ENCODE results near the gene TBC1D14. TPM values are rescaled to one million over a fixed set of nuclear protein-coding genes. Genes with fewer than 3 reads are reported as not detected.

TBC1D14 gene
- total and polyA plus RNA-seq, 10 of the 15 experiments (the other 5 are each of a cell fraction or from before 2014, with no cell fraction given) = 0.87 to 39.3 (median 30.1) TPM

- no peak for DNase-seq (ENCODE audit: low read depth, low spot score)
- Histone ChIP-seq H2AFZ (ENCODE audit: control insufficient read depth, low read depth, low read length) (no peak overlapping the region), H3K4me3 (no peak overlapping the region), H3K9me3 (replicated peaks; ENCODE audit: control insufficient read depth, insufficient read depth, low read length) (no peaks in the 10 kb centered on the region; the same call in 2 of the 3 replicates), H3K4me2 (ENCODE audit: control insufficient read depth, insufficient read depth) (peak overlapping the region; percentile 99; the same call in 1 of the 2 replicates), H4K20me1 (ENCODE audit: control insufficient read depth, insufficient read depth) (0 out of 2 replicates have a peak, but pooled peaks cover 3% of the 10 kb centered on the region), H3K36me3 (ENCODE audit: control insufficient read depth in 2 of 2, insufficient read depth in 2 of 2, low read length in 1 of 2) (peaks cover 3 to 5% of the 10 kb centered on the region in 2 experiments; a peak in 3 of 4 replicates), H3K27me3 (replicated peaks in 1 of 2; ENCODE audit: control insufficient read depth in 2 of 2, insufficient read depth in 2 of 2, low read length in 1 of 2) (no peaks in the 10 kb centered on the region), H3K27ac (ENCODE audit: control insufficient read depth, insufficient read depth) (peak overlapping the region; percentile 63; the same call in 1 of the 2 replicates), H3K9ac (ENCODE audit: control insufficient read depth, insufficient read depth, low read length) (no peak overlapping the region), H3K79me2 (ENCODE audit: control insufficient read depth, insufficient read depth, low read length) (peaks cover 9% of the 10 kb centered on the region), H3K4me1 (ENCODE audit: control insufficient read depth, insufficient read depth, low read length) (peaks cover 32% of the 10 kb centered on the region)
- ChIA-PET CTCF (interaction anchor here (0.9 to 4.8 kb wide), 6 partner anchors 9 to 105 kb away, joined by 3 to 50 read pairs (median 6); no protein-coding TSS in a partner anchor), RAD21 (ENCODE audit: unreplicated experiment) (interaction anchor here (0.5 kb wide), 1 partner anchor 119 kb away, joined by 4 read pairs; no protein-coding TSS in a partner anchor), SMC1A (ENCODE audit: uncharacterized antibody, unreplicated experiment) (interaction anchor here (1.2 to 2.1 kb wide), 5 partner anchors 9 to 186 kb away, joined by 3 to 18 read pairs (median 4); no protein-coding TSS in a partner anchor), POLR2A (interaction anchor here (0.5 to 1.8 kb wide), 2 partner anchors 103 to 972 kb away, joined by 3 to 4 read pairs; partner anchors contain the start of gene GRPEL1)
- intact Hi-C loops (cut with micrococcal nuclease; ENCODE audit: unreplicated experiment) = loop anchor here (1.0 kb wide), 1 partner anchor 23 kb away; no protein-coding TSS in a partner anchor
- FAIRE-seq = no peak
- peak; percentile 14 for ATAC-seq
- WGBS (ENCODE audit: insufficient coverage, insufficient replicate concordance, low lambda C conversion rate, missing lambda C conversion rate) = 20% methylated on average over 5 of the region's 5 CpGs
- in situ Hi-C loops (cut with MboI) = no loop called here
- no TSS peak for BruUV-seq (replicated peaks)
- TF ChIP-seq ZNF622 (IDR thresholded peaks at IDR 0.05) (no peak), NFIC (IDR thresholded peaks at IDR 0.05; ENCODE audit: low read depth, low read length) (peak; percentile 59; the same call in 1 of the 2 replicates)
Measured at GRCh38 chr4:6964858-6965257, 55.2 kb downstream of the TBC1D14 start.

DNA sequence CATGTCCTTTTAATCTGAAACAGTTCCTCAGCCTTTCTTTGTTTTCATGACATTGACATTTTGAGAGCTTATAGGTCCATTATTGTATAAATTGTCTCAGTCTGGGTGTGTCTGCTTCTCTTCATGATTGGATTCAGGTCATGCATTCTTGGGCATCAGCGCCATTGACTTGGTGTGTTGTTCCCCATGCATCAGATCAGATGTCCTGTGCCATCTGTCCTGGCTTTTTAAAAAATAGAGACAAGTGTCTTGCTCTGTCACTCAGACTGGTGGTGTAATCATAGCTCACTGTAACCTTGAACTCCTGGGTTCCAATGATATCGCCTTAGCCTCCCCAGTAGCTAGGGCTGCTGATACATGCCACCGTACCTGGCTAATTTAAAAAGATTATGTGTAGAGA lies 55.7 kb downstream of the TBC1D14 start:
- CTCF ChIA-PET = interaction anchor here (0.9 to 4.8 kb wide), 7 partner anchors 9 to 105 kb away, joined by 3 to 50 read pairs (median 5); no protein-coding TSS in a partner anchor
- ATAC-seq = no peak
- peaks cover 3 to 5% of the 10 kb centered on the region in 2 experiments; a peak in 3 of 4 replicates for H3K36me3 ChIP-seq (ENCODE audit: control insufficient read depth in 2 of 2, insufficient read depth in 2 of 2, low read length in 1 of 2)
- DNase-seq (ENCODE audit: low read depth, low spot score) = no peak
- POLR2A ChIA-PET = interaction anchor here (0.5 to 1.8 kb wide), 3 partner anchors 22 to 973 kb away, joined by 3 to 6 read pairs (median 4); partner anchors contain the start of gene GRPEL1
- RAD21 ChIA-PET (ENCODE audit: unreplicated experiment) = interaction anchor here (0.5 to 1.2 kb wide), 4 partner anchors 9 to 248 kb away, joined by 3 to 4 read pairs (median 4); no protein-coding TSS in a partner anchor
- H2AFZ ChIP-seq (ENCODE audit: control insufficient read depth, low read depth, low read length) = no peak overlapping the region
- peak overlapping the region; percentile 99; the same call in 1 of the 2 replicates for H3K4me2 ChIP-seq (ENCODE audit: control insufficient read depth, insufficient read depth)
- FAIRE-seq = peak; percentile 62
- no peaks in the 10 kb centered on the region for H3K27me3 ChIP-seq (replicated peaks in 1 of 2; ENCODE audit: control insufficient read depth in 2 of 2, insufficient read depth in 2 of 2, low read length in 1 of 2)
- no peak overlapping the region for H3K4me3 ChIP-seq
- peaks cover 9% of the 10 kb centered on the region for H3K79me2 ChIP-seq (ENCODE audit: control insufficient read depth, insufficient read depth, low read length)
- H3K27ac ChIP-seq (ENCODE audit: control insufficient read depth, insufficient read depth) = peak overlapping the region; percentile 63; the same call in 1 of the 2 replicates
- in situ Hi-C loops (cut with MboI) (no loop called here), intact Hi-C loops (cut with micrococcal nuclease; ENCODE audit: unreplicated experiment) (no loop called here)
- peaks cover 37% of the 10 kb centered on the region for H3K4me1 ChIP-seq (ENCODE audit: control insufficient read depth, insufficient read depth, low read length)
- no peak overlapping the region for H3K9ac ChIP-seq (ENCODE audit: control insufficient read depth, insufficient read depth, low read length)
- SMC1A ChIA-PET (ENCODE audit: uncharacterized antibody, unreplicated experiment) = interaction anchor here (1.1 to 2.1 kb wide), 10 partner anchors 9 to 187 kb away, joined by 3 to 18 read pairs (median 4); no protein-coding TSS in a partner anchor
- no peaks in the 10 kb centered on the region; the same call in 2 of the 3 replicates for H3K9me3 ChIP-seq (replicated peaks; ENCODE audit: control insufficient read depth, insufficient read depth, low read length)
- BruUV-seq (replicated peaks) = no TSS peak
- WGBS (ENCODE audit: insufficient coverage, insufficient replicate concordance, low lambda C conversion rate, missing lambda C conversion rate) = 79% methylated on average over 3 of the region's 3 CpGs
- 0 out of 2 replicates have a peak, but pooled peaks cover 3% of the 10 kb centered on the region for H4K20me1 ChIP-seq (ENCODE audit: control insufficient read depth, insufficient read depth)
- TF ChIP-seq ZBTB4 (CRISPR knock-in tag; IDR thresholded peaks at IDR 0.05) (no peak), GABPA (IDR thresholded peaks at IDR 0.05; ENCODE audit: low read depth) (no peak), TCF7 (IDR thresholded peaks at IDR 0.05; ENCODE audit: borderline replicate concordance) (no peak), ZNF24 (IDR thresholded peaks at IDR 0.05) (no peak), JUND (IDR thresholded peaks at IDR 0.05; ENCODE audit: low read depth, low read length) (no peak), ZBED1 (IDR thresholded peaks at IDR 0.05; ENCODE audit: borderline replicate concordance) (no peak), STAT1 (conservative IDR thresholded peaks at IDR 0.05) (no peak), ATF2 (IDR thresholded peaks at IDR 0.05; ENCODE audit: low read length) (no peak), RCOR1 (conservative IDR thresholded peaks at IDR 0.05; ENCODE audit: low read depth, low read length) (no peak), ZSCAN29 (IDR thresholded peaks at IDR 0.05) (no peak)
